Measurements from ENCODE around the gene LAMA5. TPM values are rescaled to one million over a fixed set of nuclear protein-coding genes. Genes with fewer than 3 reads are reported as not detected.

LAMA5 gene
- total RNA-seq, 6 experiments from 2014 or later, result 30.3 to 80.8 (median 47.1) TPM

DNA sequence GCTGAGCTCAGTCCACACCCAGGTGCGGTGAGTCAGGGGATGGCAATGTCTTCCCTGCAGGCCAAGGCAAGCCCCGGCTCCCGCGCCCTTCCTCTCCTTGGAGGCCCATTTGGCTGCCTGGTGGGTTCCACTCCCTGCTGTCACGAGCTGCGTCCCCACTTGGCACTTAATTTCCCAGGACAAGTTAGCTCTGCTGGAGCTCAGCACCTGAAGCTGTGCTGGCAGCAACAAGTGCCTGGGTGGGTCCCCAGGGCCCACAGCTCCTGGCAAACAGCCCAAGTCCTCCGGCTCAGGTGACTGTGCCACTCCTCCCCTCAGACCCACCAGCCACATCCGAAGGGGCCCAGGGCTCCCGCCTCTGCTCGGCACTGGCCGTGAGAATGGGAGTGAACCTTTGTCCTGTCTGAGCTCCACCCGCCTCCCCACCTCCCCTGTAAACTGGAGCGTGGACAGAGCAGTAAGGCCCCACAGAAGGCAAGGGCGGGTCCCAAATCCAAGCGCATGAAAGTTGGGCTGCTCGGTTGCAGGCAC, 16.9 kb downstream of the LAMA5 start:
- no peak overlapping the region for H3K27ac ChIP-seq
- H3K9me3 ChIP-seq, result no peaks in the 10 kb centered on the region
- DNase-seq (peak in 1 of 3 donors; percentile 16), ATAC-seq (no peak)
- WGBS (ENCODE audit: insufficient coverage, low coverage, low lambda C conversion rate, missing lambda C conversion rate), result 33% methylated on average over 3 of the region's 16 CpGs
- no peaks in the 10 kb centered on the region for H3K27me3 ChIP-seq
- H3K36me3 ChIP-seq, result peaks cover 0 to 6% (median 0%) of the 10 kb centered on the region in 4 donors
- intact Hi-C loops (cut with DNase I), result loop anchor here in 1 of 2 donors (10.0 kb wide), 1 partner anchor 45 kb away; the partner anchor contains the start of gene ADRM1
- H3K4me1 ChIP-seq, result peaks cover 0 to 25% (median 4%) of the 10 kb centered on the region in 4 donors
- TF ChIP-seq POLR2A (IDR thresholded peaks at IDR 0.05) (no peak), CTCF (IDR thresholded peaks at IDR 0.05) (no peak)
- no peak overlapping the region for H3K4me3 ChIP-seq

DNA sequence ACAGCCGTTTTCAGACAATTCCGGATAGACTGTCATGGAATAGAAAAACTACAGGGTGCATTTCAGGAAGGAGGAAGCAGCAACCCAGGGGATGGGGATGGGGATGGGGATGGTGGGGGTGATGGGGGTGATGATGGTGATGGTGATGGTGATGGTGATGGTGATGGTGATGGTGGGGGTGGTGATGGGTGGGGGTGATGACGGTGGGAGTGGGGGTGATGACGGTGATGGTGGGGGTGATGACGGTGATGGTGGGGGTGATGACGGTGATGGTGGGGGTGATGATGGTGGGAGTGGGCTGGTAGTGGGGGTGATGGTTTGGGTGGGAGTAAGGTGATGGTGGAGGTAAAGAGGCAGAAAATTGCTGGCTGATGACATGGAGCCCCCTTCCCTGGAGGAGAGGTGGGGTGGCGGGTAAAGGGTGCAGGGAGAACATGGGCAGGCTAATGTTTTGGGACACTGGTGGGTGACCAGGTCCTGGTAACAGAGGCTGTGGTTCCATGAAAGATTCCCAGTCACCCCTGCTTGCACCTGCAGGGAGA, 17.5 kb downstream of the LAMA5 start:
- no peaks in the 10 kb centered on the region for H3K9me3 ChIP-seq
- H3K27ac ChIP-seq, result no peak overlapping the region
- 42% methylated on average over 6 of the region's 7 CpGs for WGBS (ENCODE audit: insufficient coverage, low coverage, low lambda C conversion rate, missing lambda C conversion rate)
- TF ChIP-seq CTCF (IDR thresholded peaks at IDR 0.05), result no peak
- TF ChIP-seq POLR2A (IDR thresholded peaks at IDR 0.05), result no peak
- no peak overlapping the region for H3K4me3 ChIP-seq
- H3K36me3 ChIP-seq, result peaks cover 0 to 6% (median 0%) of the 10 kb centered on the region in 4 donors
- no peaks in the 10 kb centered on the region for H3K27me3 ChIP-seq
- DNase-seq, result no peak
- H3K4me1 ChIP-seq, result peaks cover 0 to 20% (median 2%) of the 10 kb centered on the region in 4 donors
- no peak for ATAC-seq
- intact Hi-C loops (cut with DNase I), result loop anchor here in 1 of 2 donors (10.0 kb wide), 1 partner anchor 45 kb away; the partner anchor contains the start of gene ADRM1

- DNase-seq (no peak), ATAC-seq (no peak)
- intact Hi-C loops (cut with DNase I), result no loop called here
- Histone ChIP-seq H3K4me1 (peaks cover 0 to 15% (median 0%) of the 10 kb centered on the region in 4 donors), H3K27ac (no peak overlapping the region), H3K36me3 (peaks cover 0 to 6% (median 0%) of the 10 kb centered on the region in 4 donors), H3K9me3 (no peaks in the 10 kb centered on the region), H3K27me3 (no peaks in the 10 kb centered on the region), H3K4me3 (no peak overlapping the region)
- 100% methylated on average over 1 of the region's 1 CpG for WGBS (ENCODE audit: insufficient coverage, low coverage, low lambda C conversion rate, missing lambda C conversion rate)
- TF ChIP-seq POLR2A (IDR thresholded peaks at IDR 0.05), result no peak
- TF ChIP-seq CTCF (IDR thresholded peaks at IDR 0.05), result no peak
These were observed 18.5 kb downstream of the LAMA5 start for GRCh38 chr20:62348604-62349003.

- no peak for TF ChIP-seq CTCF (IDR thresholded peaks at IDR 0.05)
- no peak for TF ChIP-seq POLR2A (IDR thresholded peaks at IDR 0.05)
- H3K9me3 ChIP-seq, result no peaks in the 10 kb centered on the region
- ATAC-seq (no peak), DNase-seq (no peak)
- H3K4me3 ChIP-seq, result no peak overlapping the region
- no peak overlapping the region for H3K27ac ChIP-seq
- H3K27me3 ChIP-seq, result no peaks in the 10 kb centered on the region
- WGBS (ENCODE audit: insufficient coverage, low coverage, low lambda C conversion rate, missing lambda C conversion rate), result 80% methylated on average over 1 of the region's 9 CpGs
- peaks cover 0 to 6% (median 0%) of the 10 kb centered on the region in 4 donors for H3K36me3 ChIP-seq
- intact Hi-C loops (cut with DNase I), result no loop called here
- peaks cover 0 to 3% (median 0%) of the 10 kb centered on the region in 4 donors for H3K4me1 ChIP-seq
These were observed 19.7 kb downstream of the LAMA5 start for GRCh38 chr20:62347445-62347844.

Data from right lobe of liver (tissue), 6 donors.